ENCODE results near the gene OR56B4. TPM values are rescaled to one million over a fixed set of nuclear protein-coding genes. Genes with fewer than 3 reads are reported as not detected.
"Not testable (repeated sequence)": the region's sequence is repeated elsewhere in the genome, so short reads cannot be mapped to it uniquely, and the experiment has no call there.

The OR56B4 gene
- total RNA-seq (2022): not detected in 2 replicates
- not detected for Bru-seq, nascent RNA
- BruChase-seq, experiment 1, labeled RNA remaining after a 6-hour chase: not detected
- BruChase-seq, experiment 2, labeled RNA remaining after a 2-hour chase: not detected
- long read RNA-seq: 0 reads

GRCh38 chr11:6107384-6107783 is at the start of gene OR56B4:
OR56B4 (plus strand) TSS chr11:6107684; CDS start chr11:6107779, 95 bp downstream.
- not testable (repeated sequence) for H3K36me3 Mint-ChIP-seq (ENCODE audit: insufficient read depth, unreplicated experiment); H3K4me1 Mint-ChIP-seq (ENCODE audit: low read depth, unreplicated experiment)
- CTCF ChIA-PET: interaction anchor here (0.6 kb wide), 1 partner anchor 295 kb away, joined by 4 read pairs; no protein-coding TSS in a partner anchor

GRCh38 chr11:6061475-6061874 is 46.0 kb upstream of the OR56B4 start:
- no peak overlapping the region for H3K27ac Mint-ChIP-seq (ENCODE audit: unreplicated experiment)
- no peak for TF ChIP-seq CTCF (IDR thresholded peaks at IDR 0.05; ENCODE audit: unreplicated experiment)
- H3K36me3 Mint-ChIP-seq (ENCODE audit: insufficient read depth, unreplicated experiment): no peaks in the 10 kb centered on the region
- peaks cover 52% of the 10 kb centered on the region for H3K27me3 Mint-ChIP-seq (ENCODE audit: unreplicated experiment)
- CTCF ChIA-PET: no interaction called here
- no TSS peak for BruUV-seq (replicated peaks)
- intact Hi-C loops (cut with micrococcal nuclease; ENCODE audit: unreplicated experiment): no loop called here
- DNase-seq: no peak
- no peaks in the 10 kb centered on the region for H3K9me3 Mint-ChIP-seq (ENCODE audit: low read depth, unreplicated experiment)
- H3K4me3 Mint-ChIP-seq (ENCODE audit: low read depth, unreplicated experiment): no peak overlapping the region
- no peaks in the 10 kb centered on the region for H3K4me1 Mint-ChIP-seq (ENCODE audit: low read depth, unreplicated experiment)

More at GRCh38 chr11:6107384-6107783, at the start of gene OR56B4:
- H3K4me3 Mint-ChIP-seq (ENCODE audit: low read depth, unreplicated experiment); intact Hi-C loops (cut with micrococcal nuclease; ENCODE audit: unreplicated experiment); BruUV-seq (replicated peaks); DNase-seq; H3K27ac Mint-ChIP-seq (ENCODE audit: unreplicated experiment); H3K9me3 Mint-ChIP-seq (ENCODE audit: low read depth, unreplicated experiment); H3K27me3 Mint-ChIP-seq (ENCODE audit: unreplicated experiment): not testable (repeated sequence)

GRCh38 chr11:6062691-6063358 is 44.7 kb upstream of the OR56B4 start:
- Mint-ChIP-seq H3K27me3 (ENCODE audit: unreplicated experiment) (peaks cover 65% of the 10 kb centered on the region), H3K27ac (ENCODE audit: unreplicated experiment) (no peak overlapping the region), H3K4me3 (ENCODE audit: low read depth, unreplicated experiment) (no peak overlapping the region), H3K4me1 (ENCODE audit: low read depth, unreplicated experiment) (no peaks in the 10 kb centered on the region), H3K36me3 (ENCODE audit: insufficient read depth, unreplicated experiment) (no peaks in the 10 kb centered on the region), H3K9me3 (ENCODE audit: low read depth, unreplicated experiment) (no peaks in the 10 kb centered on the region)
- BruUV-seq (replicated peaks): no TSS peak
- intact Hi-C loops (cut with micrococcal nuclease; ENCODE audit: unreplicated experiment): no loop called here
- no peak for TF ChIP-seq CTCF (IDR thresholded peaks at IDR 0.05; ENCODE audit: unreplicated experiment)
- DNase-seq: no peak
- CTCF ChIA-PET: interaction anchor here (0.6 to 0.9 kb wide), 2 partner anchors 17 to 298 kb away, joined by 3 read pairs; no protein-coding TSS in a partner anchor

- TF ChIP-seq CTCF (IDR thresholded peaks at IDR 0.05; ENCODE audit: unreplicated experiment): no peak
Observed at GRCh38 chr11:6067502-6067901, 40.0 kb upstream of the OR56B4 start.

GRCh38 chr11:6076443-6076842 is 31.0 kb upstream of the OR56B4 start:
- H3K36me3 Mint-ChIP-seq (ENCODE audit: insufficient read depth, unreplicated experiment); H3K4me1 Mint-ChIP-seq (ENCODE audit: low read depth, unreplicated experiment); H3K4me3 Mint-ChIP-seq (ENCODE audit: low read depth, unreplicated experiment); intact Hi-C loops (cut with micrococcal nuclease; ENCODE audit: unreplicated experiment); H3K27ac Mint-ChIP-seq (ENCODE audit: unreplicated experiment); BruUV-seq (replicated peaks); DNase-seq; H3K9me3 Mint-ChIP-seq (ENCODE audit: low read depth, unreplicated experiment); CTCF ChIA-PET: not testable (repeated sequence)
- peaks cover 58% of the 10 kb centered on the region for H3K27me3 Mint-ChIP-seq (ENCODE audit: unreplicated experiment)

More at GRCh38 chr11:6067502-6067901, 40.0 kb upstream of the OR56B4 start:
- intact Hi-C loops (cut with micrococcal nuclease; ENCODE audit: unreplicated experiment): no loop called here
- H3K36me3 Mint-ChIP-seq (ENCODE audit: insufficient read depth, unreplicated experiment): no peaks in the 10 kb centered on the region
- no peak overlapping the region for H3K27ac Mint-ChIP-seq (ENCODE audit: unreplicated experiment)
- no TSS peak for BruUV-seq (replicated peaks)
- CTCF ChIA-PET: no interaction called here
- H3K27me3 Mint-ChIP-seq (ENCODE audit: unreplicated experiment): peaks cover 55% of the 10 kb centered on the region
- no peaks in the 10 kb centered on the region for H3K4me1 Mint-ChIP-seq (ENCODE audit: low read depth, unreplicated experiment)
- no peak for DNase-seq
- no peak overlapping the region for H3K4me3 Mint-ChIP-seq (ENCODE audit: low read depth, unreplicated experiment)
- no peaks in the 10 kb centered on the region for H3K9me3 Mint-ChIP-seq (ENCODE audit: low read depth, unreplicated experiment)
